ENCODE data around the gene POLR2L. TPM values are rescaled to one million over a fixed set of nuclear protein-coding genes. Genes with fewer than 3 reads are reported as not detected.

Gene POLR2L
- total RNA-seq, 4 donors from 2014 or later: 71.4 to 189 (median 92.3) TPM

GRCh38 chr11:888310-889212 is 46.2 kb upstream of the POLR2L start:
- Histone ChIP-seq H3K27ac (replicated peaks in 1 of 4) (no peak overlapping the region), H3K27me3 (no peaks in the 10 kb centered on the region), H3K9me3 (no peaks in the 10 kb centered on the region), H3K4me3 (no peak overlapping the region), H3K36me3 (peaks cover 0 to 68% (median 41%) of the 10 kb centered on the region in 4 donors), H3K4me1 (no peaks in the 10 kb centered on the region)
- no peak for TF ChIP-seq CTCF (IDR thresholded peaks at IDR 0.05)
- TF ChIP-seq POLR2AphosphoS5 (IDR thresholded peaks at IDR 0.05): no peak
- TF ChIP-seq POLR2A (IDR thresholded peaks at IDR 0.05; ENCODE audit: low read depth): no peak
- no peak for DNase-seq (ENCODE audit: extremely low spot score)
- WGBS: 94% methylated on average over 32 of the region's 45 CpGs
- intact Hi-C loops (cut with DNase I): no loop called here

- H3K27me3 ChIP-seq: no peaks in the 10 kb centered on the region
- DNase-seq (ENCODE audit: extremely low spot score): no peak
- peaks cover 5 to 73% (median 50%) of the 10 kb centered on the region in 4 donors for H3K36me3 ChIP-seq
- no peak overlapping the region for H3K4me3 ChIP-seq
- intact Hi-C loops (cut with DNase I): no loop called here
- WGBS: 97% methylated on average over 14 of the region's 14 CpGs
- TF ChIP-seq CTCF (IDR thresholded peaks at IDR 0.05) (no peak), POLR2AphosphoS5 (IDR thresholded peaks at IDR 0.05) (no peak)
- H3K27ac ChIP-seq (replicated peaks in 1 of 4): no peak overlapping the region
- no peaks in the 10 kb centered on the region for H3K9me3 ChIP-seq
- H3K4me1 ChIP-seq: no peaks in the 10 kb centered on the region
Measured at GRCh38 chr11:887589-887988, 45.3 kb upstream of the POLR2L start.

GRCh38 chr11:886568-886967 is 44.2 kb upstream of the POLR2L start:
- 97% methylated on average over 14 of the region's 17 CpGs for WGBS
- H3K36me3 ChIP-seq: peaks cover 7 to 81% (median 56%) of the 10 kb centered on the region in 4 donors

GRCh38 chr11:884578-885070 is 42.3 kb upstream of the POLR2L start:
- WGBS: 89% methylated on average over 14 of the region's 16 CpGs
- H3K9me3 ChIP-seq: no peaks in the 10 kb centered on the region
- DNase-seq (ENCODE audit: extremely low spot score): no peak
- peaks cover 7 to 80% (median 57%) of the 10 kb centered on the region in 4 donors for H3K36me3 ChIP-seq
- no peak overlapping the region for H3K4me3 ChIP-seq
- H3K27me3 ChIP-seq: no peaks in the 10 kb centered on the region
- no peaks in the 10 kb centered on the region for H3K4me1 ChIP-seq
- TF ChIP-seq POLR2AphosphoS5 (IDR thresholded peaks at IDR 0.05) (no peak), POLR2A (IDR thresholded peaks at IDR 0.05; ENCODE audit: low read depth) (no peak), CTCF (IDR thresholded peaks at IDR 0.05) (no peak), EP300 (IDR thresholded peaks at IDR 0.05) (no peak)
- H3K27ac ChIP-seq (replicated peaks in 1 of 4): no peak overlapping the region
- intact Hi-C loops (cut with DNase I): no loop called here

More at GRCh38 chr11:886568-886967, 44.2 kb upstream of the POLR2L start:
- no peaks in the 10 kb centered on the region for H3K4me1 ChIP-seq
- H3K9me3 ChIP-seq: no peaks in the 10 kb centered on the region
- TF ChIP-seq EP300 (IDR thresholded peaks at IDR 0.05): no peak
- TF ChIP-seq CTCF (IDR thresholded peaks at IDR 0.05): no peak
- no peak for TF ChIP-seq POLR2AphosphoS5 (IDR thresholded peaks at IDR 0.05)
- no peak for TF ChIP-seq POLR2A (IDR thresholded peaks at IDR 0.05; ENCODE audit: low read depth)
- H3K27me3 ChIP-seq: no peaks in the 10 kb centered on the region
- no peak for DNase-seq (ENCODE audit: extremely low spot score)
- H3K4me3 ChIP-seq: no peak overlapping the region
- H3K27ac ChIP-seq (replicated peaks in 1 of 4): no peak overlapping the region
- intact Hi-C loops (cut with DNase I): no loop called here
